SKM-1 (cell line): ENCODE data around the gene NAA20.
A peak's percentile ranks its signal among the peaks of the same experiment; 100 is the strongest.

Experiments
- DNase-seq: peaks from one replicate; lab custom pipeline; 2025; ENCODE audit not compliant: unreplicated experiment; lab: John Stamatoyannopoulos, UW

The NAA20 gene

GRCh38 chr20:20017001-20017843 is at the start of gene NAA20:
TSS of gene NAA20 (plus strand) at chr20:20017362. CDS start at chr20:20017397, 35 bp downstream.
- peak; percentile 89 for DNase-seq

- DNase-seq: no peak
Observed at GRCh38 chr20:19967445-19967844, 49.7 kb upstream of the NAA20 start.

- DNase-seq: no peak
Observed at GRCh38 chr20:19968028-19968427, 49.1 kb upstream of the NAA20 start.

- DNase-seq: no peak
Observed at GRCh38 chr20:19968466-19969073, 48.6 kb upstream of the NAA20 start.

GRCh38 chr20:19969106-19969505 is 48.1 kb upstream of the NAA20 start:
- DNase-seq: no peak

- no peak for DNase-seq
Observed at GRCh38 chr20:19969507-19970255, 47.5 kb upstream of the NAA20 start.

GRCh38 chr20:19970256-19970765 is 46.9 kb upstream of the NAA20 start:
- DNase-seq: no peak

- no peak for DNase-seq
Observed at GRCh38 chr20:19971116-19971515, 46.0 kb upstream of the NAA20 start.

- DNase-seq: peak; percentile 42
Observed at GRCh38 chr20:19973961-19974629, 43.1 kb upstream of the NAA20 start.

- DNase-seq: no peak
Observed at GRCh38 chr20:19974630-19975435, 42.3 kb upstream of the NAA20 start.

GRCh38 chr20:19975436-19975799 is 41.7 kb upstream of the NAA20 start:
- no peak for DNase-seq

- no peak for DNase-seq
Observed at GRCh38 chr20:19975901-19976300, 41.3 kb upstream of the NAA20 start.

- no peak for DNase-seq
Observed at GRCh38 chr20:19976595-19977372, 40.4 kb upstream of the NAA20 start.

GRCh38 chr20:19977373-19977770 is 39.8 kb upstream of the NAA20 start:
- no peak for DNase-seq

GRCh38 chr20:19978511-19979210 is 38.5 kb upstream of the NAA20 start:
- no peak for DNase-seq

- no peak for DNase-seq
Observed at GRCh38 chr20:19981031-19981451, 36.1 kb upstream of the NAA20 start.

GRCh38 chr20:19986419-19986818 is 30.7 kb upstream of the NAA20 start:
- DNase-seq: no peak

- no peak for DNase-seq
Observed at GRCh38 chr20:19987046-19987445, 30.1 kb upstream of the NAA20 start.

- DNase-seq: no peak
Observed at GRCh38 chr20:19990850-19991249, 26.3 kb upstream of the NAA20 start.
